GM12878 (cell line): Measurements from ENCODE around the gene RNASE12. TPM values are rescaled to one million over a fixed set of nuclear protein-coding genes. Genes with fewer than 3 reads are reported as not detected.

Experiments used
- CHD4 ChIP-seq: fragments of 200-600 bp; sonication (generic); IDR thresholded peaks from 2 replicates; pipeline ENCODE4 v1.6.1; 2016; ENCODE audit warnings: mild to moderate bottlenecking
- GATAD2B ChIP-seq: fragments of 450-650 bp; conservative IDR thresholded peaks from 2 replicates; pipeline ENCODE4 v1.6.1; 2017; ENCODE audit warnings: low read depth, mild to moderate bottlenecking, moderate library complexity
- SP1 ChIP-seq: IDR thresholded peaks from one replicate; pipeline ENCODE4 v1.6.1; 2011; ENCODE audit warnings: low read depth, low read length
- TARDBP ChIP-seq: IDR thresholded peaks from 2 replicates; pipeline ENCODE4 v1.6.1; 2016; ENCODE audit warnings: borderline replicate concordance
- ZBED1 ChIP-seq: IDR thresholded peaks from 2 replicates; pipeline ENCODE4 v1.6.1; 2016; ENCODE audit warnings: borderline replicate concordance
- ZNF207 ChIP-seq: fragments of 450-650 bp; IDR thresholded peaks from 2 replicates; pipeline ENCODE4 v1.6.1; 2014; ENCODE audit warnings: antibody characterized with exemption, mild to moderate bottlenecking, borderline replicate concordance
- ZNF274 ChIP-seq: IDR thresholded peaks from one replicate; pipeline ENCODE4 v1.8.0; 2011; ENCODE audit not compliant: insufficient read length, insufficient read depth
- ZNF384 ChIP-seq: IDR thresholded peaks from 2 replicates; pipeline ENCODE4 v1.6.1; 2012; ENCODE audit warnings: low read depth, mild to moderate bottlenecking, low read length, improper control_type of control experiment, borderline replicate concordance
- ZZZ3 ChIP-seq: IDR thresholded peaks from 2 replicates; pipeline ENCODE4 v1.6.1; 2011; ENCODE audit warnings: low read depth; ENCODE audit not compliant: control insufficient read depth, insufficient read length
- polyA plus RNA-seq, 11 experiments: library from polyadenylated mRNA; depleted of rRNA in 4 of 11; unstranded in 6 of 11; stranded (reverse) in 5 of 11; fragments of >200 nt; fragmentation: Nextera tagmentation in 4 of 11; fragmentation: Illumina TruSeq in 1 of 11; extraction: Ambion mirVana in 4 of 11; extraction: Trizol in 1 of 11; gene quantifications; 1 replicate in 1 of 11; 2 replicates in 10 of 11; pipeline versions ENCODE4 v1.2.1 to v1.2.3, GENCODE V29; 2011 to 2016; ENCODE audit warnings: inconsistent platforms in 2 of 11, missing spikeins in 2 of 11, low read depth in 1 of 11
- total RNA-seq, 4 experiments: library from RNA; depleted of rRNA in 3 of 4; stranded (reverse); fragments of >200 nt in 3 of 4; fragmentation: Illumina TruSeq in 1 of 4; extraction: Trizol in 1 of 4; gene quantifications; 2 replicates each; pipeline versions ENCODE4 v1.2.1 to v1.2.3, GENCODE V29; 2013 to 2021
- TF ChIP-seq, protein P1 (sequence below), 3 experiments: IDR thresholded peaks in 2 of 3; conservative IDR thresholded peaks in 1 of 3; 2 replicates each; pipeline ENCODE4 v1.5.1; 2011; ENCODE audit warnings: low read depth in 3 of 3, low read length in 3 of 3, mild to moderate bottlenecking in 3 of 3, control low read depth in 2 of 3, moderate library complexity in 2 of 3, inconsistent platforms in 1 of 3, mixed read lengths in 1 of 3; ENCODE audit not compliant: control insufficient read depth in 2 of 3, insufficient read depth in 1 of 3; ENCODE audit errors: extremely low read depth in 1 of 3

RNASE12 gene
- total and polyA plus RNA-seq, 10 of the 15 experiments (the other 5 are each of a cell fraction or from before 2014, with no cell fraction given) = not detected

DNA sequence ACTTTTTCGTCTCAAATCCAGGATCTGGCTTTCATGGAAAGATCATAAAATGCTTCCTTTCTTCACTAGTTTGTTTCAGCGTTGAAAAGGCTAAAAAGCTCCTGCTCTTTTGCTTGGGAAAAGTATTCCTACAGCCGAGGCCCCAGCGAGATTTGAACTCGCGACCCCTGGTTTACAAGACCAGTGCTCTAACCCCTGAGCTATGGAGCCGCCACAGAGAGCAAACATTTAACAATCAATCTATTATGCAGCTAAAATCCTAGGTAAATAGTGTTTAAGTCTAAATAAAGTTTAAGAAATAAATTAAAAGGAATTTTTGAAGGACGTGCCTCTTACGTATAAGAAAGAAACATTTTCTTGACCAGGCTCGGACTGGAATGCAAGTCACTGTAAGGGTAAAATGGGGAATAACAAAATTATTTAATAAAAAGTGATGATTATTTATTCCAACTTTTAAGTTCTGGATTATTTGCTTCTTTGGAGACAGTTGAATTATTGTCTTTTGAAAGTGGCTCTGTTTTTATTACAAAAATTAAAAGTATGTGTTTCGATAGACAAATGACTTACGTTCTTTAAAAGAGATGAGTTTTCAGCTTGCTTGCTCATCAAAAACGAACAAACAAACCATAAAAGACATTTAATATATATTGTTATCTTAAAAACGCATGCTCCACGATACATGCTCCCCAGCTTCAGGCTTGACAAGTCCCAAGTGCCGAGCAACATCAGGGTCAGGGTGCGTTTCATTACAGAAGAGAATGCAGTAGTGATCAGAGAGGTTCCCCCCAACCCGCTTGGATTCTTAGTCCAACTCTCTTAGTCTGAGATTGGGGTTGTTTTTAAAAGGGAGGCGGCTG, 40.1 kb upstream of the RNASE12 start (continued):
- TF ChIP-seq, protein P1, sequence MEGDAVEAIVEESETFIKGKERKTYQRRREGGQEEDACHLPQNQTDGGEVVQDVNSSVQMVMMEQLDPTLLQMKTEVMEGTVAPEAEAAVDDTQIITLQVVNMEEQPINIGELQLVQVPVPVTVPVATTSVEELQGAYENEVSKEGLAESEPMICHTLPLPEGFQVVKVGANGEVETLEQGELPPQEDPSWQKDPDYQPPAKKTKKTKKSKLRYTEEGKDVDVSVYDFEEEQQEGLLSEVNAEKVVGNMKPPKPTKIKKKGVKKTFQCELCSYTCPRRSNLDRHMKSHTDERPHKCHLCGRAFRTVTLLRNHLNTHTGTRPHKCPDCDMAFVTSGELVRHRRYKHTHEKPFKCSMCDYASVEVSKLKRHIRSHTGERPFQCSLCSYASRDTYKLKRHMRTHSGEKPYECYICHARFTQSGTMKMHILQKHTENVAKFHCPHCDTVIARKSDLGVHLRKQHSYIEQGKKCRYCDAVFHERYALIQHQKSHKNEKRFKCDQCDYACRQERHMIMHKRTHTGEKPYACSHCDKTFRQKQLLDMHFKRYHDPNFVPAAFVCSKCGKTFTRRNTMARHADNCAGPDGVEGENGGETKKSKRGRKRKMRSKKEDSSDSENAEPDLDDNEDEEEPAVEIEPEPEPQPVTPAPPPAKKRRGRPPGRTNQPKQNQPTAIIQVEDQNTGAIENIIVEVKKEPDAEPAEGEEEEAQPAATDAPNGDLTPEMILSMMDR (IDR thresholded peaks at IDR 0.05 in 2 of 3, conservative IDR thresholded peaks at IDR 0.05 in 1 of 3; ENCODE audit: control insufficient read depth in 2 of 3, extremely low read depth in 1 of 3, insufficient read depth in 1 of 3, low read depth in 3 of 3, low read length in 3 of 3) = no peak
- TF ChIP-seq ZNF274 = no peak
- TF ChIP-seq TARDBP = peak; percentile 95
- no peak for TF ChIP-seq CHD4
- TF ChIP-seq GATAD2B = no peak
- no peak for TF ChIP-seq ZBED1
- no peak for TF ChIP-seq SP1
- no peak for TF ChIP-seq ZNF207
- no peak for TF ChIP-seq ZZZ3
- TF ChIP-seq ZNF384 = no peak
- TF ChIP-seq, all 136 proteins: peak for 18
